ENCODE data around the gene RGS5.
"Not testable (repeated sequence)": the region's sequence is repeated elsewhere in the genome, so short reads cannot be mapped to it uniquely, and the experiment has no call there.

Gene RGS5

GRCh38 chr1:163202833-163203451, at the start of gene RGS5:
TSS of gene RGS5 (minus strand) at chr1:163202916. CDS start at chr1:163202835, 81 bp downstream.
- no peak for DNase-seq (ENCODE audit: low spot score)

GRCh38 chr1:163250382-163250974, 47.8 kb upstream of the RGS5 start:
- DNase-seq (ENCODE audit: low spot score) = no peak

GRCh38 chr1:163248064-163248463, 45.3 kb upstream of the RGS5 start:
- DNase-seq (ENCODE audit: low spot score) = no peak

DNA sequence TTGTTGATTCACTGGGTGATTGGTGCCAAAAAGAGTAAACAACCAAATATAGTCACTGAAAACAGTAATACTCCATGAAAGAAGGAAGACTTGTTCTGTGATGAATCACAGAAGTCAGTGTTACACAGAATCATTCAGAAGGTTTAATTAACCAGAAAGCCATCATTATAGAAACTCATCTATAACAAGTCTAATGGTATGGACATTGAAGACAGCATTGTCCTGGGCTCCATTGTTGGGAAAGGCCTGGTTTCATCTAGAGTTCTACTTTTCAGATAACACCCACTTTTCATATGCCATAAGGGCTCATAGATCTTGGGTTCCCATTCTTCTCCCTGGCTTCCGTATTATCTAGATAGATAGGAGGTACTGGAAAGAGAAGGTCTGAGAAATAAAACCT, 41.9 kb upstream of the RGS5 start:
- DNase-seq (ENCODE audit: low spot score) = not testable (repeated sequence)

GRCh38 chr1:163241746-163242145, 39.0 kb upstream of the RGS5 start:
- no peak for DNase-seq (ENCODE audit: low spot score)

DNA sequence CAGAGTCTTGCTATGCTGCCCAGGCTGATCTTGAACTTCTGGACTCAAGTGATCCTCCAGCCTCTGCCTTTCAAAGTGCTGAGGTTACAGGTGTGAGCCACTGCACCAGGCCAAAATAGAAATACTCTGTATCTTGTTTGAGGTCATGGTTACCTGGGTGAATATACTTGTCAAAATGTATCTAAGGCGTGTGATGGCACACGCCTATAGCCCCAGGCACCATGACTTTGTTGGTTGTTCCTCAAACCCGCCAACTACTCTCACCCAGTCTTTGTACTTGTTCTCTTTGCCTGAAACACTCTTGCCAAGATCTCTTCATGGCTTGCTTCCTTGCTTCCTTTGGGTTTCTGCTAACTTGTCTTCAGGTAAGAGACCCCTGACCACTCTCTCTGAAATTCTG, 38.0 kb upstream of the RGS5 start:
- no peak for DNase-seq (ENCODE audit: low spot score)

DNA sequence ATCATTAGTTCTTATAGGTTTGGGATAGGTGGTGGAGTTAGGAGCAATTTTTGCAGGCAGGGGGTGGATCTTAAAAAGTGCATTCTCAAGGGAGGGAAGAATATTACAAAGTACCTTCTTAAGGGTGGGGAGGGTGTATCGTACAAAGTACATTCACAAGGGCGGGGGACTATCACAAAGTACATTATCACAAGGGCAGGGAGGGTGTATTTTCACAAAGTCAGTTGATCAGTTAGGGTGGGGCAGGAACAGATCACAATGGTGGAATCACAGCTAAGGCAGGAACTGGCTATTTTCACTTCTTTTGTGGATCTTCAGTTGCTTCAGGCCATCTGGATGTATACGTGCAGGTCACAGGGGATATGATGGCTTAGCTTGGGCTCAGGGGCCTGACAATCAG, 30.9 kb upstream of the RGS5 start:
- not testable (repeated sequence) for DNase-seq (ENCODE audit: low spot score)

GRCh38 chr1:163231385-163231784, 28.7 kb upstream of the RGS5 start:
- no peak for DNase-seq (ENCODE audit: low spot score)

- DNase-seq (ENCODE audit: low spot score) = no peak
Observed at GRCh38 chr1:163230827-163231226, 28.1 kb upstream of the RGS5 start.

DNA sequence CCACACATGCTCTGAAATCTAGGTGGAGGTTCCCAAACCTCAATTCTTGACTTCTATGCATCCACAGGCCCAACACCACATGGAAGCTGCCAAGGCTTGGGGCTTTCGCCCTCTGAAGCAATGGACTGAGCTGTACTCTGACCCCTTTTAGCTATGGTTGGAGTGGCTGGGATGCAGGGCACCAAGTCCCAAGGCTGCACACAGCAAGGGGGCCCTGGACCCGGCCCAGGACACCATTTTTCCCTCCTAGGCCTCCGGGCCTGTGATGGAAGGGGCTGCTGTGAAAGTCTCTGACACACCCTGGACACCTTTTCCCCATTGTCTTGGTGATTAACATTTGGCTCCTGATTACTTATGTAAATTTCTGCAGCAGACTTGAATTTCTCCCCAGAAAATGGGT, 25.6 kb upstream of the RGS5 start:
- DNase-seq (ENCODE audit: low spot score) = not testable (repeated sequence)

DNA sequence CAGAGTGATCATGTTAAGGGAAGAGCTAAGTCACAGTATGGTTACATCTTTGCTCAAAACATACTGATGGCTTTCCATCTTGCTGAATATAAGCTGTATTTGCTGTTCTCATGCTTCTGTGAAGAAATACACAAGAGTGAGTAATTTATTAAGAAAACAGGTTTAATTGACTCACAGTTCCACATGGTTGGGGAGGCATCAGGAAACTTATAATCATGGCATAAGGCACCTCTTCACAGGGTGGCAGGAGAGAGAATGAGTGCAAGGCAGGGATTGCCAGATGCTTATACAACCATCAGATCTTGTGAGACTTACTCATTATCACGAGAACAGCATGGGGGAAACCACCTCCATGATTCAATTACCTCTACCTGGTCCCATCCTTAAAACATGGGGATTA, 24.4 kb upstream of the RGS5 start:
- no peak for DNase-seq (ENCODE audit: low spot score)

GRCh38 chr1:163213626-163214025, 10.9 kb upstream of the RGS5 start:
- DNase-seq (ENCODE audit: low spot score) = no peak

GRCh38 chr1:163211667-163212066, 9.0 kb upstream of the RGS5 start:
- DNase-seq (ENCODE audit: low spot score) = no peak

GRCh38 chr1:163205513-163205912, 2.8 kb upstream of the RGS5 start:
- DNase-seq (ENCODE audit: low spot score) = no peak

GRCh38 chr1:163203561-163203960, 845 bp upstream of the RGS5 start:
- no peak for DNase-seq (ENCODE audit: low spot score)

DNA sequence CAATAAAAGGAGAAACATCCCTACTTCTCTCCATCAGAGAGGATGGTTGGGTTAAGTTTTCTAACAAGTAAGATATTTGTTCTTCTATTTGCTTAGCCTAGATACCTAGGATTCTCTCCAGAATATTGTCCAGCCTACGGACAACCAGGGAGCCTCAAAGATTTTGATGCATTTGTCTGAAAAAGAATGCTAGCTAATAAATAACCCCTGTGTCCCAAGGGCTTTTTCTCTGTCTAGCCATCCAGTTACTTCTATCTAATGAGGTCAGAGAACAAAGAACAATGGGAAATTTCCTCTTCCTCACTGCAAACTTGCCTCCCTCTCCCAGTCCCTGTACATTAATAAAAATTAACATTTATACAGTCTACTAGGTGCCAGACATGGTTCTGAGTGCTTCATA, 810 bp downstream of the RGS5 start:
- no peak for DNase-seq (ENCODE audit: low spot score)

GRCh38 chr1:163197022-163197421, 5.7 kb downstream of the RGS5 start:
- DNase-seq (ENCODE audit: low spot score) = no peak

DNA sequence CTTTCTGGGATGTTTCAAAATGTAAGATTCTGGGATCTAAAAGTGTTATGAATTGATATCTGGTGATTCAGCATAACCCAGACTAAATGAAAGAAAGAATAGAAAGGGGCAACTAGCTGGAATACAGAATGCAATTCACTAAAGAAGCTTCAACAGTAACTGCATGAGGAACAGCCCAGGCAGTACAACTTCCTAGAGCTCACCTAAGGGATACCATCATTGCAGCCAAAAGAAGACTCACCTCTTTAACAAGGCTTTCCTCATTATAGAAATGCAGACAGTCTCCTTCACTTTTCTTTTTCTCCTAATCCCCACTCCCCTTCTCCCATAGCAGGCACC, 6.3 kb downstream of the RGS5 start:
- no peak for DNase-seq (ENCODE audit: low spot score)

DNA sequence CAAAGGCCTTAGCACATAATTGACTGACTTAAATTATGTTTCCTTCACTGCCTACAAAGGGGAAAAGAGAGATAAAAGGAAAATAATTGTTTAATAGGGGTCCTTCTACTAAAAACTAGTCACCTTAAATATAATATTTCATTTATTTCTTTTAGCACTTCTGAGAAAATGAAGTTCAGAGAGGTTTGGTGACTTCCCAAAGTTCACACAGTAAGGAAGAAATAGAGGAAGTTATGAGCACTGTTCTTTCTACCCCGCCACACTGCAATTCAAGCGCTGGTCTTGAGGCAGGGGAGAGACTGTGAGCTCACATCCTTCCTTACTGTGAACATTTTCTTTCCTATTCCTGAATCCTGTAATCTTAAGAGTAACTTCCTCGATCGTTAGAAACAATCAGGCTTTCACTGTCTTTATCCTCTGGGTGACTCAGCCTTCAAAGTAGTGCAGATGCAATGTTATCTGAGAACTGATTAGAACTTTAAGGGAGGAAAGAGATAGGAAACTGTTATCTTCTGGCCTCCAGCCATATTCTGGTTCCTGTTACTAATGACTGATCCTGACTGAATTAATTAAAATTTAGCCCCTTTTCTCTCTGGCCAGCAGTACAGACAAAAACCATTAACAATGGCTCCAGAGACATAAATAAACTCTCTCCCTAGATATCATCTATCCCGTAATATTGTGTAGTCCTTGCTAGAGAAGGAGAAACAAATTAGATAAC, 6.8 kb downstream of the RGS5 start:
- DNase-seq (ENCODE audit: low spot score) = no peak

GRCh38 chr1:163191301-163191700, 11.4 kb downstream of the RGS5 start:
- DNase-seq (ENCODE audit: low spot score) = no peak

- DNase-seq (ENCODE audit: low spot score) = no peak
Observed at GRCh38 chr1:163188947-163189346, 13.8 kb downstream of the RGS5 start.

DNA sequence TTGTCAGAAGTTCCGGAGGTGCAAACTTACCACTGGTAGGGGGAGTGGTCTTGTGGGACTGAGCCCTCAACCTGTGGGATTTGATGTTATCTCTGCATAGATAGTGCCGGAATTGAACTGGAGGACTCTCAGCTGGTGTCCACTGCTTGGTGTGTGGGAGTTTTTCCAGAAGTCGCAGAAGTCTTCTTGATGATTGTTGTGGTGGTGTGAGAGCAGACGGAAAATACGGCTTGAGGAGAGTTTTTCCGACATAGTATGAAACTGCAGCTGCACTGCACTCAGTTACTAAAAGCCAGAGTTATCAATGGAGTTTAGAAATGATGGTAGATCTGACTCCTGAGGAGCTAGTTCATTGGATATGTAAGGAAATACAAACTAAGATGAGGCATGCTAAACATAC, 14.9 kb downstream of the RGS5 start:
- DNase-seq (ENCODE audit: low spot score) = no peak

DNA sequence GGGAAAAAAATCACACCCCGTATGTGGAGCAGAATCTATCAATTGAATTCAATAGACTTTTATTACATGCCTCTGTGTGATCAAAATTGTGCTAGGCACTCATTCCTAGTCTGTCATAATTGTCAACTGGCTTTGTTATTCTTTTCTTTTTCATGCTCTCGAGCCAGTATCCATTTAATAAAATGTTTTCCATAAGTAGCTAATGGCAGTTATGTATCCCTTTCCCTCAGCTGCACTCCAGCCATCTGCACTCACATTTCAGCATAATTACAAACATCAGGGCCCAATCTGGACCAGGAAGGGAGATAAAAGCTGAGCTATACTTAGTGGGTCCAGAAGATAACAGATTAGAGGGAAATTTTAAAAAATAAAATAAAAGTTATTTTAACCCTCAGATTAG, 15.9 kb downstream of the RGS5 start:
- DNase-seq (ENCODE audit: low spot score) = no peak
